Adrenal gland (tissue), 5 donors: Measurements from ENCODE around the gene HLTF.

Experiments used
- POLR2A ChIP-seq, 2 donors: fragments of 450-650 bp; IDR thresholded peaks; one replicate each; pipeline ENCODE4 v1.6.1; 2017; ENCODE audit warnings: antibody characterized with exemption in 2 of 2, mild to moderate bottlenecking in 2 of 2, moderate library complexity in 1 of 2
- TF ChIP-seq, protein P1 (sequence below), 6 experiments: fragments of 450-650 bp in 4 of 6; fragments of 200-600 bp in 2 of 6; sonication (generic) in 1 of 6; IDR thresholded peaks; 1 replicate in 5 of 6; 2 replicates in 1 of 6; pipeline versions ENCODE4 v1.5.1 to v1.8.0; 2016 to 2021; ENCODE audit warnings: antibody characterized with exemption in 6 of 6, mild to moderate bottlenecking in 2 of 6, moderate library complexity in 1 of 6
- donor health status: DM: no; HTN: no; CAD: no.

DNA sequence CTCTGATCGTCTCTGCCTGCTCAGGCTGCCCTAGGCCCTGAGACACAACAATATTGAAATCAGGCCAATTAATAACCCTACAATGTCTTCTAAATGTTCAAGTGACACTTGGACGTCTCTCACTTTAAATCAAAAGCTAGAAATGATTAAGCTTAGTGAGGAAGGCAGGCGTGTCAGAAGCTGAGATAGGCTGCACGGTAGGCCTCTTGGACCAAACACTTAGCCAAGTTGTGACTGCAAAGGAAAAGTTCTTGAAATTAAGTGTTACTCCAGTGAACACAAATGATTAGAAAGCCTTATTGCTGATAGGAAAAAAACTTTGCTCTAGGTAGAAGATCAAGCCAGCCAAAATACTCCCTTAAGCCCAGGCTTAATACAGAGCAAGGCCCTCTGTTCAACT, 45.3 kb upstream of the HLTF start:
- TF ChIP-seq, protein P1, sequence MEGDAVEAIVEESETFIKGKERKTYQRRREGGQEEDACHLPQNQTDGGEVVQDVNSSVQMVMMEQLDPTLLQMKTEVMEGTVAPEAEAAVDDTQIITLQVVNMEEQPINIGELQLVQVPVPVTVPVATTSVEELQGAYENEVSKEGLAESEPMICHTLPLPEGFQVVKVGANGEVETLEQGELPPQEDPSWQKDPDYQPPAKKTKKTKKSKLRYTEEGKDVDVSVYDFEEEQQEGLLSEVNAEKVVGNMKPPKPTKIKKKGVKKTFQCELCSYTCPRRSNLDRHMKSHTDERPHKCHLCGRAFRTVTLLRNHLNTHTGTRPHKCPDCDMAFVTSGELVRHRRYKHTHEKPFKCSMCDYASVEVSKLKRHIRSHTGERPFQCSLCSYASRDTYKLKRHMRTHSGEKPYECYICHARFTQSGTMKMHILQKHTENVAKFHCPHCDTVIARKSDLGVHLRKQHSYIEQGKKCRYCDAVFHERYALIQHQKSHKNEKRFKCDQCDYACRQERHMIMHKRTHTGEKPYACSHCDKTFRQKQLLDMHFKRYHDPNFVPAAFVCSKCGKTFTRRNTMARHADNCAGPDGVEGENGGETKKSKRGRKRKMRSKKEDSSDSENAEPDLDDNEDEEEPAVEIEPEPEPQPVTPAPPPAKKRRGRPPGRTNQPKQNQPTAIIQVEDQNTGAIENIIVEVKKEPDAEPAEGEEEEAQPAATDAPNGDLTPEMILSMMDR (IDR thresholded peaks at IDR 0.05), result no peak
- TF ChIP-seq POLR2A (IDR thresholded peaks at IDR 0.05), result no peak
